ENCODE measurements around the gene GPX7. TPM values are rescaled to one million over a fixed set of nuclear protein-coding genes. Genes with fewer than 3 reads are reported as not detected.

Gene GPX7
- total and polyA plus RNA-seq, 2 donors from 2014 or later: 9.7 to 14.3 TPM

GRCh38 chr1:52585474-52585873 is 16.7 kb upstream of the GPX7 start:
- Histone ChIP-seq H3K9ac (ENCODE audit: low read length in 3 of 3) (no peak overlapping the region), H3K27me3 (ENCODE audit: control insufficient read depth, insufficient read depth, low read length) (no peaks in the 10 kb centered on the region), H3K27ac (ENCODE audit: low read depth in 2 of 2, low read length in 2 of 2) (no peak overlapping the region), H3K36me3 (ENCODE audit: control insufficient read depth in 2 of 3, insufficient read depth in 3 of 3, low read length in 3 of 3) (no peaks in the 10 kb centered on the region), H3K4me3 (ENCODE audit: low read length in 3 of 3) (no peak overlapping the region), H3K9me3 (ENCODE audit: control insufficient read depth in 2 of 3, insufficient read depth in 1 of 3, low read length in 3 of 3) (no peaks in the 10 kb centered on the region), H3K4me1 (ENCODE audit: control insufficient read depth in 2 of 3, insufficient read depth in 2 of 3, low read depth in 1 of 3, low read length in 3 of 3) (no peaks in the 10 kb centered on the region)
- DNase-seq (no peak), FAIRE-seq (no peak)
- no peak for TF ChIP-seq CTCF (IDR thresholded peaks at IDR 0.05; ENCODE audit: borderline replicate concordance, extremely low read depth, insufficient read depth)
- intact Hi-C loops (cut with DNase I): no loop called here

GRCh38 chr1:52588027-52588426 is 14.1 kb upstream of the GPX7 start:
- Histone ChIP-seq H3K4me1 (ENCODE audit: control insufficient read depth in 2 of 3, insufficient read depth in 2 of 3, low read depth in 1 of 3, low read length in 3 of 3) (no peaks in the 10 kb centered on the region), H3K27ac (ENCODE audit: low read depth in 2 of 2, low read length in 2 of 2) (no peak overlapping the region), H3K36me3 (ENCODE audit: control insufficient read depth in 2 of 3, insufficient read depth in 3 of 3, low read length in 3 of 3) (no peaks in the 10 kb centered on the region), H3K9ac (ENCODE audit: low read length in 3 of 3) (no peak overlapping the region), H3K27me3 (ENCODE audit: control insufficient read depth, insufficient read depth, low read length) (no peaks in the 10 kb centered on the region), H3K4me3 (ENCODE audit: low read length in 3 of 3) (no peak overlapping the region), H3K9me3 (ENCODE audit: control insufficient read depth in 2 of 3, insufficient read depth in 1 of 3, low read length in 3 of 3) (no peaks in the 10 kb centered on the region)
- intact Hi-C loops (cut with DNase I): no loop called here
- no peak for TF ChIP-seq CTCF (IDR thresholded peaks at IDR 0.05; ENCODE audit: borderline replicate concordance, extremely low read depth, insufficient read depth)
- no peak for DNase-seq
- no peak for FAIRE-seq

GRCh38 chr1:52588535-52588934 is 13.6 kb upstream of the GPX7 start:
- H3K27ac ChIP-seq (ENCODE audit: low read depth in 2 of 2, low read length in 2 of 2): no peak overlapping the region
- no peaks in the 10 kb centered on the region for H3K9me3 ChIP-seq (ENCODE audit: control insufficient read depth in 2 of 3, insufficient read depth in 1 of 3, low read length in 3 of 3)
- H3K9ac ChIP-seq (ENCODE audit: low read length in 3 of 3): no peak overlapping the region
- no peak overlapping the region for H3K4me3 ChIP-seq (ENCODE audit: low read length in 3 of 3)
- FAIRE-seq: no peak
- H3K4me1 ChIP-seq (ENCODE audit: control insufficient read depth in 2 of 3, insufficient read depth in 2 of 3, low read depth in 1 of 3, low read length in 3 of 3): no peaks in the 10 kb centered on the region
- DNase-seq: no peak
- H3K27me3 ChIP-seq (ENCODE audit: control insufficient read depth, insufficient read depth, low read length): no peaks in the 10 kb centered on the region
- H3K36me3 ChIP-seq (ENCODE audit: control insufficient read depth in 2 of 3, insufficient read depth in 3 of 3, low read length in 3 of 3): no peaks in the 10 kb centered on the region
- no peak for TF ChIP-seq CTCF (IDR thresholded peaks at IDR 0.05; ENCODE audit: borderline replicate concordance, extremely low read depth, insufficient read depth)
- intact Hi-C loops (cut with DNase I): no loop called here

GRCh38 chr1:52590266-52590665 is 11.9 kb upstream of the GPX7 start:
- Histone ChIP-seq H3K4me3 (ENCODE audit: low read length in 3 of 3) (no peak overlapping the region), H3K4me1 (ENCODE audit: control insufficient read depth in 2 of 3, insufficient read depth in 2 of 3, low read depth in 1 of 3, low read length in 3 of 3) (no peaks in the 10 kb centered on the region), H3K36me3 (ENCODE audit: control insufficient read depth in 2 of 3, insufficient read depth in 3 of 3, low read length in 3 of 3) (no peaks in the 10 kb centered on the region), H3K9me3 (ENCODE audit: control insufficient read depth in 2 of 3, insufficient read depth in 1 of 3, low read length in 3 of 3) (no peaks in the 10 kb centered on the region), H3K27me3 (ENCODE audit: control insufficient read depth, insufficient read depth, low read length) (no peaks in the 10 kb centered on the region), H3K9ac (ENCODE audit: low read length in 3 of 3) (no peak overlapping the region), H3K27ac (ENCODE audit: low read depth in 2 of 2, low read length in 2 of 2) (no peak overlapping the region)
- no peak for TF ChIP-seq CTCF (IDR thresholded peaks at IDR 0.05; ENCODE audit: borderline replicate concordance, extremely low read depth, insufficient read depth)
- peak in 4 of 5 donors; percentile 73 to 82 (median 80) for DNase-seq
- intact Hi-C loops (cut with DNase I): no loop called here
- FAIRE-seq: no peak

Measured in kidney (tissue), 14 donors.